Neural progenitor cell (in vitro differentiated cells): ENCODE results near the gene NEK6. TPM values are rescaled to one million over a fixed set of nuclear protein-coding genes. Genes with fewer than 3 reads are reported as not detected.

Experiments used
- DNase-seq: peaks from one replicate; pipeline ENCODE4 v3.0.0-alpha.2; 2016; ENCODE audit warnings: low spot score
- H2AFZ ChIP-seq: fragments of 200-600 bp; sonication (generic); replicated peaks from 2 replicates; pipeline ENCODE4 v1.6.1; 2016; ENCODE audit warnings: antibody characterized with exemption
- H3F3A ChIP-seq: fragments of 200-600 bp; sonication (generic); 2 replicates; pipeline ENCODE4 v1.6.1; 2016; ENCODE audit warnings: antibody characterized with exemption, low read depth
- H3K27ac ChIP-seq: fragments of 200-600 bp; sonication (generic); 2 replicates; pipeline ENCODE4 v1.5.1; 2016; ENCODE audit warnings: mild to moderate bottlenecking
- H3K27me3 ChIP-seq: fragments of 200-600 bp; sonication (generic); 2 replicates; pipeline ENCODE4 v1.6.1; 2016; ENCODE audit warnings: mild to moderate bottlenecking, moderate library complexity
- H3K36me3 ChIP-seq: fragments of 200-600 bp; sonication (generic); 2 replicates; pipeline ENCODE4 v1.5.1; 2016
- H3K4me1 ChIP-seq: fragments of 200-600 bp; sonication (generic); 2 replicates; pipeline ENCODE4 v1.6.1; 2016; ENCODE audit warnings: mixed run types
- H3K4me2 ChIP-seq: fragments of 200-600 bp; sonication (generic); 2 replicates; pipeline ENCODE4 v1.6.1; 2016
- H3K4me3 ChIP-seq: fragments of 200-600 bp; sonication (generic); 2 replicates; pipeline ENCODE4 v1.5.1; 2016
- H3K79me2 ChIP-seq: fragments of 200-600 bp; sonication (generic); 2 replicates; pipeline ENCODE4 v1.6.1; 2016; ENCODE audit warnings: low read depth
- H3K9ac ChIP-seq: fragments of 200-600 bp; sonication (generic); 2 replicates; pipeline ENCODE4 v1.6.1; 2016
- H3K9me3 ChIP-seq: fragments of 200-600 bp; sonication (generic); 2 replicates; pipeline ENCODE4 v1.5.1; 2016; ENCODE audit warnings: low read depth
- H4K20me1 ChIP-seq: fragments of 200-600 bp; sonication (generic); 2 replicates; pipeline ENCODE4 v1.6.1; 2016; ENCODE audit warnings: low read depth
- H3K27ac Mint-ChIP-seq: 3 replicates; pipeline ENCODE4 v1.8.0; 2021; ENCODE audit warnings: mixed read lengths
- H3K27me3 Mint-ChIP-seq: 2 replicates; pipeline ENCODE4 v1.8.0; 2022; ENCODE audit warnings: low read depth, mild to moderate bottlenecking, inconsistent platforms, moderate library complexity, mixed read lengths; ENCODE audit not compliant: insufficient read depth
- H3K36me3 Mint-ChIP-seq: 3 replicates; pipeline ENCODE4 v1.8.0; 2021; ENCODE audit warnings: mixed read lengths
- H3K4me1 Mint-ChIP-seq: 3 replicates; pipeline ENCODE4 v1.8.0; 2021; ENCODE audit warnings: mixed read lengths
- H3K4me3 Mint-ChIP-seq: 3 replicates; pipeline ENCODE4 v1.8.0; 2021; ENCODE audit warnings: mild to moderate bottlenecking, moderate library complexity, mixed read lengths
- H3K9me3 Mint-ChIP-seq: 3 replicates; pipeline ENCODE4 v1.8.0; 2020; ENCODE audit warnings: mixed read lengths
- CTCF ChIP-seq: fragments of 200-600 bp; sonication (generic); IDR thresholded peaks from 2 replicates; pipeline ENCODE4 v1.5.1; 2017; ENCODE audit warnings: antibody characterized with exemption, mild to moderate bottlenecking
- EZH2 ChIP-seq: fragments of 200-600 bp; sonication (generic); IDR thresholded peaks from 2 replicates; pipeline ENCODE4 v1.6.1; 2017; ENCODE audit warnings: antibody characterized with exemption, mild to moderate bottlenecking, moderate library complexity
- EZH2phosphoT487 ChIP-seq: fragments of 200-600 bp; sonication (generic); IDR thresholded peaks from 2 replicates; pipeline ENCODE4 v1.6.1; 2017; ENCODE audit warnings: antibody characterized with exemption
- total RNA-seq: library from RNA; depleted of rRNA; stranded (reverse); fragments of >200 nt; gene quantifications from 2 replicates; pipeline ENCODE4 v1.2.3, GENCODE V29; 2015; ENCODE audit warnings: low replicate concordance

The NEK6 gene
- total RNA-seq, 1 donor from 2014 or later: 18.5 TPM

- Histone ChIP-seq H2AFZ (no peak overlapping the region), H3K79me2 (peaks cover 37% of the 10 kb centered on the region), H3K4me1 (no peaks in the 10 kb centered on the region), H3K9me3 (no peaks in the 10 kb centered on the region), H3F3A (no peaks in the 10 kb centered on the region), H3K4me2 (no peak overlapping the region), H3K27me3 (no peaks in the 10 kb centered on the region), H3K4me3 (no peak overlapping the region), H3K36me3 (no peaks in the 10 kb centered on the region), H3K9ac (no peak overlapping the region), H4K20me1 (peaks cover 61% of the 10 kb centered on the region), H3K27ac (no peak overlapping the region)
- no peak for DNase-seq
- Mint-ChIP-seq H3K9me3 (no peaks in the 10 kb centered on the region), H3K27ac (peak overlapping the region; percentile 63), H3K4me3 (no peak overlapping the region), H3K36me3 (peaks cover 24% of the 10 kb centered on the region), H3K4me1 (peaks cover 31% of the 10 kb centered on the region), H3K27me3 (peaks cover 2% of the 10 kb centered on the region)
- no peak for TF ChIP-seq EZH2
- TF ChIP-seq EZH2phosphoT487: no peak
- TF ChIP-seq CTCF: no peak
These were observed 97.5 kb downstream of the NEK6 start for GRCh38 chr9:124355039-124355940.

GRCh38 chr9:124355941-124356744, 98.4 kb downstream of the NEK6 start:
- H3K9me3 Mint-ChIP-seq: no peaks in the 10 kb centered on the region
- peak overlapping the region; percentile 32 for H3K27ac Mint-ChIP-seq
- no peak overlapping the region for H3K4me3 Mint-ChIP-seq
- Histone ChIP-seq H3K36me3 (no peaks in the 10 kb centered on the region), H3K4me3 (no peak overlapping the region), H3K27ac (no peak overlapping the region), H3K27me3 (no peaks in the 10 kb centered on the region), H4K20me1 (peaks cover 62% of the 10 kb centered on the region), H3K4me2 (no peak overlapping the region), H2AFZ (no peak overlapping the region), H3K4me1 (no peaks in the 10 kb centered on the region), H3K79me2 (peaks cover 45% of the 10 kb centered on the region), H3K9me3 (no peaks in the 10 kb centered on the region), H3F3A (no peaks in the 10 kb centered on the region), H3K9ac (no peak overlapping the region)
- TF ChIP-seq EZH2 (no peak), CTCF (no peak)
- DNase-seq: no peak
- H3K27me3 Mint-ChIP-seq: peaks cover 2% of the 10 kb centered on the region
- H3K4me1 Mint-ChIP-seq: peaks cover 23% of the 10 kb centered on the region
- peaks cover 22% of the 10 kb centered on the region for H3K36me3 Mint-ChIP-seq

GRCh38 chr9:124356745-124357390, 99.1 kb downstream of the NEK6 start:
- Histone ChIP-seq H2AFZ (no peak overlapping the region), H4K20me1 (peaks cover 64% of the 10 kb centered on the region), H3K36me3 (no peaks in the 10 kb centered on the region), H3K79me2 (peaks cover 52% of the 10 kb centered on the region), H3F3A (no peaks in the 10 kb centered on the region), H3K27me3 (no peaks in the 10 kb centered on the region), H3K4me1 (no peaks in the 10 kb centered on the region), H3K9ac (no peak overlapping the region), H3K4me3 (no peak overlapping the region), H3K27ac (no peak overlapping the region), H3K4me2 (no peak overlapping the region), H3K9me3 (no peaks in the 10 kb centered on the region)
- H3K4me3 Mint-ChIP-seq: no peak overlapping the region
- peak overlapping the region; percentile 32 for H3K27ac Mint-ChIP-seq
- H3K4me1 Mint-ChIP-seq: peaks cover 17% of the 10 kb centered on the region
- peaks cover 22% of the 10 kb centered on the region for H3K36me3 Mint-ChIP-seq
- TF ChIP-seq EZH2phosphoT487 (no peak), CTCF (no peak), EZH2 (no peak)
- no peak for DNase-seq
- H3K9me3 Mint-ChIP-seq: no peaks in the 10 kb centered on the region
- peaks cover 2% of the 10 kb centered on the region for H3K27me3 Mint-ChIP-seq
